Measurements from ENCODE around the gene SLN.

DNA sequence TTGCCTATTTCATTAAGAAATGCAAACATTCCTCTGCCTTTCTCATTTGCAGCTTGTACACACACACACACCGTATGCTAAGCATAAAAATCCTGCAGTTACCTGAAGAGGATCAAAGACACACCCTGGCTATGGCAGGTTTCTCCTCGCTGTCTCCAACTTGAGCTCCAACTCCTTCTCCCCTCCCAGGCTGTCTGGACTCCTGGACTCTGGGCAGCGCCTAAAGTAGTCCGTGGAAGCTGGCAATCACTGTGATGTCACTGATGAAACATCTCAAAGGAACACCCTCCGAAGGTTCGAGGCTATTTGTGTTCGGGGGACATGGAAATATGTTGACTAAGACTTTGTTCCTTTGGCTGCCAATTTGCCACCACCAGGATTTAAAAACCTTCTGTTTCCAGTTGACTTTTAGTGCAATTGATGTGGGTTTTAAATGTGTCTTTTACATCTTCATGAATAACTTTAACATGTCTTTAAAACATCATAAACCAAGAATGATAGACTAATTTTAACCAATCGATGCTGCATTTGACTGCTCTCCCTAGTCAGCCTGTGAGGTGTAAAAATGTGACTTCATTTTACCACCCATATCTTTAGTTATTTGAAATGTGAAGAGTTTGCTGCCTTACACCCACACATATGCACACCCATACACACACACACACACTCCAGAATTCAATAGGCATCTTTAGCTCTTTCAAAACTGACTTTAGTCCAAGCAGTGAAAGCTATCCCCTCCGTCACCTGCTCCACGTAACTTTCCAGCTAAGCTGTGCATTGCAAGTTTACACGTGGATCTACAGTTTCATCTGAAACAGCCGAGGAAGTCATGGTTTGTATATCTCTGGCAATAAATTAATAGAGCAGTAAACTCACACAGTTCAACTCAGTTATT is at the start of gene SLN:
- TF ChIP-seq, protein P1, sequence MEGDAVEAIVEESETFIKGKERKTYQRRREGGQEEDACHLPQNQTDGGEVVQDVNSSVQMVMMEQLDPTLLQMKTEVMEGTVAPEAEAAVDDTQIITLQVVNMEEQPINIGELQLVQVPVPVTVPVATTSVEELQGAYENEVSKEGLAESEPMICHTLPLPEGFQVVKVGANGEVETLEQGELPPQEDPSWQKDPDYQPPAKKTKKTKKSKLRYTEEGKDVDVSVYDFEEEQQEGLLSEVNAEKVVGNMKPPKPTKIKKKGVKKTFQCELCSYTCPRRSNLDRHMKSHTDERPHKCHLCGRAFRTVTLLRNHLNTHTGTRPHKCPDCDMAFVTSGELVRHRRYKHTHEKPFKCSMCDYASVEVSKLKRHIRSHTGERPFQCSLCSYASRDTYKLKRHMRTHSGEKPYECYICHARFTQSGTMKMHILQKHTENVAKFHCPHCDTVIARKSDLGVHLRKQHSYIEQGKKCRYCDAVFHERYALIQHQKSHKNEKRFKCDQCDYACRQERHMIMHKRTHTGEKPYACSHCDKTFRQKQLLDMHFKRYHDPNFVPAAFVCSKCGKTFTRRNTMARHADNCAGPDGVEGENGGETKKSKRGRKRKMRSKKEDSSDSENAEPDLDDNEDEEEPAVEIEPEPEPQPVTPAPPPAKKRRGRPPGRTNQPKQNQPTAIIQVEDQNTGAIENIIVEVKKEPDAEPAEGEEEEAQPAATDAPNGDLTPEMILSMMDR (tag by site-specific recombination; IDR thresholded peaks at IDR 0.05), result no peak
- TF ChIP-seq, protein P2, sequence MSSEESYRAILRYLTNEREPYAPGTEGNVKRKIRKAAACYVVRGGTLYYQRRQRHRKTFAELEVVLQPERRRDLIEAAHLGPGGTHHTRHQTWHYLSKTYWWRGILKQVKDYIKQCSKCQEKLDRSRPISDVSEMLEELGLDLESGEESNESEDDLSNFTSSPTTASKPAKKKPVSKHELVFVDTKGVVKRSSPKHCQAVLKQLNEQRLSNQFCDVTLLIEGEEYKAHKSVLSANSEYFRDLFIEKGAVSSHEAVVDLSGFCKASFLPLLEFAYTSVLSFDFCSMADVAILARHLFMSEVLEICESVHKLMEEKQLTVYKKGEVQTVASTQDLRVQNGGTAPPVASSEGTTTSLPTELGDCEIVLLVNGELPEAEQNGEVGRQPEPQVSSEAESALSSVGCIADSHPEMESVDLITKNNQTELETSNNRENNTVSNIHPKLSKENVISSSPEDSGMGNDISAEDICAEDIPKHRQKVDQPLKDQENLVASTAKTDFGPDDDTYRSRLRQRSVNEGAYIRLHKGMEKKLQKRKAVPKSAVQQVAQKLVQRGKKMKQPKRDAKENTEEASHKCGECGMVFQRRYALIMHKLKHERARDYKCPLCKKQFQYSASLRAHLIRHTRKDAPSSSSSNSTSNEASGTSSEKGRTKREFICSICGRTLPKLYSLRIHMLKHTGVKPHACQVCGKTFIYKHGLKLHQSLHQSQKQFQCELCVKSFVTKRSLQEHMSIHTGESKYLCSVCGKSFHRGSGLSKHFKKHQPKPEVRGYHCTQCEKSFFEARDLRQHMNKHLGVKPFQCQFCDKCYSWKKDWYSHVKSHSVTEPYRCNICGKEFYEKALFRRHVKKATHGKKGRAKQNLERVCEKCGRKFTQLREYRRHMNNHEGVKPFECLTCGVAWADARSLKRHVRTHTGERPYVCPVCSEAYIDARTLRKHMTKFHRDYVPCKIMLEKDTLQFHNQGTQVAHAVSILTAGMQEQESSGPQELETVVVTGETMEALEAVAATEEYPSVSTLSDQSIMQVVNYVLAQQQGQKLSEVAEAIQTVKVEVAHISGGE (tag by site-specific recombination; conservative IDR thresholded peaks at IDR 0.05; ENCODE audit: low read depth), result no peak
- TF ChIP-seq, protein P3, sequence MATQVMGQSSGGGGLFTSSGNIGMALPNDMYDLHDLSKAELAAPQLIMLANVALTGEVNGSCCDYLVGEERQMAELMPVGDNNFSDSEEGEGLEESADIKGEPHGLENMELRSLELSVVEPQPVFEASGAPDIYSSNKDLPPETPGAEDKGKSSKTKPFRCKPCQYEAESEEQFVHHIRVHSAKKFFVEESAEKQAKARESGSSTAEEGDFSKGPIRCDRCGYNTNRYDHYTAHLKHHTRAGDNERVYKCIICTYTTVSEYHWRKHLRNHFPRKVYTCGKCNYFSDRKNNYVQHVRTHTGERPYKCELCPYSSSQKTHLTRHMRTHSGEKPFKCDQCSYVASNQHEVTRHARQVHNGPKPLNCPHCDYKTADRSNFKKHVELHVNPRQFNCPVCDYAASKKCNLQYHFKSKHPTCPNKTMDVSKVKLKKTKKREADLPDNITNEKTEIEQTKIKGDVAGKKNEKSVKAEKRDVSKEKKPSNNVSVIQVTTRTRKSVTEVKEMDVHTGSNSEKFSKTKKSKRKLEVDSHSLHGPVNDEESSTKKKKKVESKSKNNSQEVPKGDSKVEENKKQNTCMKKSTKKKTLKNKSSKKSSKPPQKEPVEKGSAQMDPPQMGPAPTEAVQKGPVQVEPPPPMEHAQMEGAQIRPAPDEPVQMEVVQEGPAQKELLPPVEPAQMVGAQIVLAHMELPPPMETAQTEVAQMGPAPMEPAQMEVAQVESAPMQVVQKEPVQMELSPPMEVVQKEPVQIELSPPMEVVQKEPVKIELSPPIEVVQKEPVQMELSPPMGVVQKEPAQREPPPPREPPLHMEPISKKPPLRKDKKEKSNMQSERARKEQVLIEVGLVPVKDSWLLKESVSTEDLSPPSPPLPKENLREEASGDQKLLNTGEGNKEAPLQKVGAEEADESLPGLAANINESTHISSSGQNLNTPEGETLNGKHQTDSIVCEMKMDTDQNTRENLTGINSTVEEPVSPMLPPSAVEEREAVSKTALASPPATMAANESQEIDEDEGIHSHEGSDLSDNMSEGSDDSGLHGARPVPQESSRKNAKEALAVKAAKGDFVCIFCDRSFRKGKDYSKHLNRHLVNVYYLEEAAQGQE (tag by site-specific recombination; IDR thresholded peaks at IDR 0.05), result no peak

All from HEK293 (cell line).